ENCODE results near the gene PPP6R2.

Gene PPP6R2

GRCh38 chr22:50310031-50310722 is 33.0 kb upstream of the PPP6R2 start:
- DNase-seq (ENCODE audit: insufficient read length, low spot score): no peak
- FAIRE-seq: no peak
- no peak for TF ChIP-seq CTCF (IDR thresholded peaks at IDR 0.05; ENCODE audit: insufficient read depth, missing control alignments)

- FAIRE-seq: no peak
- DNase-seq (ENCODE audit: insufficient read length, low spot score): no peak
- no peak for TF ChIP-seq CTCF (IDR thresholded peaks at IDR 0.05; ENCODE audit: insufficient read depth, missing control alignments)
These were observed 32.1 kb upstream of the PPP6R2 start for GRCh38 chr22:50310949-50311444.

GRCh38 chr22:50311606-50312351 is 31.3 kb upstream of the PPP6R2 start:
- TF ChIP-seq CTCF (IDR thresholded peaks at IDR 0.05; ENCODE audit: insufficient read depth, missing control alignments): no peak
- no peak for FAIRE-seq
- DNase-seq (ENCODE audit: insufficient read length, low spot score): no peak

GRCh38 chr22:50312371-50312770 is 30.8 kb upstream of the PPP6R2 start:
- no peak for FAIRE-seq

GRCh38 chr22:50313021-50313420 is 30.1 kb upstream of the PPP6R2 start:
- TF ChIP-seq CTCF (IDR thresholded peaks at IDR 0.05; ENCODE audit: insufficient read depth, missing control alignments): no peak
- DNase-seq (ENCODE audit: insufficient read length, low spot score) (no peak), FAIRE-seq (no peak)

More at GRCh38 chr22:50312371-50312770, 30.8 kb upstream of the PPP6R2 start:
- no peak for DNase-seq (ENCODE audit: insufficient read length, low spot score)
- no peak for TF ChIP-seq CTCF (IDR thresholded peaks at IDR 0.05; ENCODE audit: insufficient read depth, missing control alignments)

- FAIRE-seq (no peak), DNase-seq (ENCODE audit: insufficient read length, low spot score) (no peak)
- no peak for TF ChIP-seq CTCF (IDR thresholded peaks at IDR 0.05; ENCODE audit: insufficient read depth, missing control alignments)
These were observed 29.5 kb upstream of the PPP6R2 start for GRCh38 chr22:50313600-50313999.

- DNase-seq (ENCODE audit: insufficient read length, low spot score): no peak
- no peak for TF ChIP-seq CTCF (IDR thresholded peaks at IDR 0.05; ENCODE audit: insufficient read depth, missing control alignments)
- FAIRE-seq: no peak
These were observed 29.1 kb upstream of the PPP6R2 start for GRCh38 chr22:50314081-50314454.

Measured in D721Med (cell line).